ENCODE data around the gene PIEZO2.

GRCh38 chr18:10661317-10661716 is 488.1 kb downstream of the PIEZO2 start:
- TF ChIP-seq CTCF (IDR thresholded peaks at IDR 0.05; ENCODE audit: insufficient read depth, low read length) = no peak
- no peak for TF ChIP-seq REST (IDR thresholded peaks at IDR 0.05; ENCODE audit: insufficient replicate concordance, low read depth)
- no peak for TF ChIP-seq GABPA (IDR thresholded peaks at IDR 0.05; ENCODE audit: low read depth)
- TF ChIP-seq POLR2AphosphoS5 (IDR thresholded peaks at IDR 0.05; ENCODE audit: low read depth) = no peak
